GM12864 (cell line): Measurements from ENCODE around the gene MARK3.

Source experiments
- DNase-seq: peaks from one replicate; pipeline ENCODE4 v3.0.0-alpha.2; 2011; ENCODE audit warnings: low read depth
- H3K4me3 ChIP-seq: 2 replicates; pipeline ENCODE4 v1.5.1; 2011; ENCODE audit warnings: mild to moderate bottlenecking, low read depth, low read length, control low read depth
- TF ChIP-seq, protein P1 (sequence below): IDR thresholded peaks from 2 replicates; pipeline ENCODE4 v1.5.1; 2011; ENCODE audit warnings: low read depth, mild to moderate bottlenecking, moderate library complexity, low read length, control low read depth, inconsistent platforms; ENCODE audit errors: missing control alignments

The MARK3 gene

DNA sequence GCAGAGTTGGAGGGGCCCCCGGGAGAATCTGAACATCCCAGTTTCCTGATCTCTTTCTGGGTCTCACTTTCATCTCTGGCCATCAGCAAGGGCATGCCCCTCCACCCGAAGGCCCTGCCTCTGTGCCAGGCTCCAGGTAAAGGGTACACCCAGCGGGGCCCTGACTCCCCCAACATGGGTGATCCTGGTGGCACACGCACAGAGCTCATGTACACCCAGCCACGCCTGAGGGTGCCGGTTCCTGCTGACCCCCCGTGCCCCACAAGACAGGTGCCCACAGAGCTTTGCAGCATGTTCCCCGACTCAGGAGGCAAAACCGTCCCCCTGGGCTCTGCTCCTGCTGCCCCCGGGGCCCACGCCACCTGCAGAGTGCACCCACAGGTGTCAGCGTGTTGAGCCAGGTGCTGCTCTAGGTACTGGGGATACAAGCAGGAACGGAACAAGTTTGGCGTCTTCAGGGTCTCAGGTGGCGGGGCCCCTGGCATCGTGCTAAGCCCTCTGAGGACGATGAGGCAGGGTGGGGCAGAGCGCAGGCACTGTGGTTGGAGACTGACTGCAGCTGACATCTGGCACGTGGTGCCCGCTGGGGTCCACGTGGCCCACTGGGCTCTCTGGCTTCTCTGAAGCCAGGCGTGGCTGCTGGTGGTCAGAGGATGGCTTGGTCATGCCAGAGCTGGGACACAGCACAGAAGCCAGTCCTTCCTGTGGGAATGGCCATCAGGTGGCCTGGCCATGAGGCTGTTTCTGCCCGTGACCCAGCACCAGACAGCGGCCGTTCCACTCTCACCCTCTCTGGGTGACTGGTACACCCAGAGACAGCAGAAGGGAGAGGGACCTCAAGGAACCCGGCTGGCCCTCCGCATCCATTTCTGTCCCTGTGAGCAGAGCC lies 163.5 kb downstream of the MARK3 start:
- TF ChIP-seq, protein P1, sequence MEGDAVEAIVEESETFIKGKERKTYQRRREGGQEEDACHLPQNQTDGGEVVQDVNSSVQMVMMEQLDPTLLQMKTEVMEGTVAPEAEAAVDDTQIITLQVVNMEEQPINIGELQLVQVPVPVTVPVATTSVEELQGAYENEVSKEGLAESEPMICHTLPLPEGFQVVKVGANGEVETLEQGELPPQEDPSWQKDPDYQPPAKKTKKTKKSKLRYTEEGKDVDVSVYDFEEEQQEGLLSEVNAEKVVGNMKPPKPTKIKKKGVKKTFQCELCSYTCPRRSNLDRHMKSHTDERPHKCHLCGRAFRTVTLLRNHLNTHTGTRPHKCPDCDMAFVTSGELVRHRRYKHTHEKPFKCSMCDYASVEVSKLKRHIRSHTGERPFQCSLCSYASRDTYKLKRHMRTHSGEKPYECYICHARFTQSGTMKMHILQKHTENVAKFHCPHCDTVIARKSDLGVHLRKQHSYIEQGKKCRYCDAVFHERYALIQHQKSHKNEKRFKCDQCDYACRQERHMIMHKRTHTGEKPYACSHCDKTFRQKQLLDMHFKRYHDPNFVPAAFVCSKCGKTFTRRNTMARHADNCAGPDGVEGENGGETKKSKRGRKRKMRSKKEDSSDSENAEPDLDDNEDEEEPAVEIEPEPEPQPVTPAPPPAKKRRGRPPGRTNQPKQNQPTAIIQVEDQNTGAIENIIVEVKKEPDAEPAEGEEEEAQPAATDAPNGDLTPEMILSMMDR: no peak
- H3K4me3 ChIP-seq: no peak overlapping the region
- no peak for DNase-seq

DNA sequence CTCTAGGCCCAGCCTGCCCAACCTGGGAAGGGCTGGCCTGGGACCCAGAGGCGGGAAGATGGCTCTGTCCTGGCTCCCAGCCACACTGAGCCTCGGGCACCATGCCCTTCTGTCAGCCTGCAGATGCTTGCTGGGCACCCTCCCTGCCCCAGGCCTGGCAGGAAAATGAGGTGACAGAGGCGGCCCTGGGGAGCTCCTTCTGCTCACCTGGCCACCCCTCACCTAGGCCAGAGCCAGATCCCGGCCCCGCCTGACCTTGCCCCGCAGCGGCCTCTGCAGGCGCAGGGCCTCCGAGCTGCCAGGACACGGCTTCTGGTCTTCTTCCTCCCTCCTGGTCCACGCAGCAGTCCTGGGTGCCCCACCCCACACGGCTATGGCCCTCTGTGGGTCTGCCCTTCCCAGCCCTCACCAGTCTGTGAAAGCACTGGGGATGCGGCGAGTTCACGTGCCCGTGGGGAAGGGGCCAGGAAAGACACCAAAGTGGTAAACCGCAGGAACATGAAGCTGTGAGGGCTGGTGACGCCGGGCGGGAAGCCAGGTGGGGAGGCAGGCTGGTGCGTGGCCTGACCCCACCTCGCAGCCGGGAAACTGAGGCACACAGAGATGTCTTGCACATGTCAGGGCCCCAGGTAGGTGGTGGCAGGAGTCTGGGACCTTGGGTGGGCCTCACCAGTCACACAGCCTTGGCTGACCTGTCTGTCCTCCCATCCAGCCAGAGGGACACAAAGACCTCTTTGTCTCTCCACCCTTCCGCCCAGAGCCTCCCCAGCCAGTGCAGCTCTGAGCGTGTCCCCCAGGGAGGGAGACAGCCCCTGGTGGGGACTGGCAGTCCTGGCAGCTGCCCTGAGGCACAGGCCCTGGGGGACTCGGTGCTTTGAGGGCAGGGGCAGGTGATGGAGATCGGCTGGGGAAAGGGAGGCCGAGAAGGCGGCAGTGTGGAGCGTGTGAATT lies 164.4 kb downstream of the MARK3 start:
- H3K4me3 ChIP-seq: no peak overlapping the region
- no peak for DNase-seq
- TF ChIP-seq, protein P1: no peak

DNA sequence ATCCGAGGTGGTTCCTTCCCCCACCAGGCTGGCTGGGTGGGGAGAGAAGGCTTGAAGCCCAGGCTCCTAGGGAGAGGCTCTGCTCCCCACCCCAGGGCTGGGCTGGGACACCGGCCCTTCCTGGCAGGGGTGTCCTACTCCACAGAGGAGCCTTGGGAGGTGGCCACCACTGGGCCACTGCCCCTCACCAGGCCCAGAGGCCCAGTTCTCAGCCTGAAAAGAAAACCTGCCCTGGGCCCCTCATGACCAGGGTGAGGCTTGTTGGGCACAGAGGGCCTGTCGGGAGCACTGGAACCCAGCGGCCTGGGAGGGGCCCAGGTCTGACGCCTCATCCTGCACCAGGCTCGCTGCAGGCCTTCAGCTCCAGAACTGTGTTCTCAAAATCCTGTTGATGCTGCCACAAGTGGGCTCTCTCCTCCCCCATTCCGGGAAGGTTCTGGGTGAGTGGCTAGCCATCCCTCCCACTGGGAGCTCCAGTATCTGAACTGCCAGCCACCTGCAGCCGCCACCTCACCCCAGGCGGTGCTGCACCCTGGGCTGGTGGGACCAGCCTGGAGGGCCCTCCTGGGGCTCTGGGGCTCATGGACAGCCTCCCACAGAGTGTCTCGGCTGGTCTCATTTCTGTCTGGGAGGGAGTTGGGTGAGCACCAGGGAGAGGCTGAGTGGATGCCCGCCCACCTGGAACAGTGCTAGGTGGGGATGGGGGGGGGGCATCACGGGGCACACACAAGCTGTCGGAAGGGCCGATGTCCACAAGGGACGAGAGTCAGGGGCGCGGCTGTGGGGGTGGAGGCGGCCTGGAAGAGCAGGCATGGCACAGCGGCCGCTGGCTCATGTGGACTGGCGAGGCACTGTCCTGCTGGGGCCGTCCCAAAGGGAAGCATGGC lies 165.5 kb downstream of the MARK3 start:
- no peak overlapping the region for H3K4me3 ChIP-seq
- no peak for DNase-seq
- TF ChIP-seq, protein P1: no peak

DNA sequence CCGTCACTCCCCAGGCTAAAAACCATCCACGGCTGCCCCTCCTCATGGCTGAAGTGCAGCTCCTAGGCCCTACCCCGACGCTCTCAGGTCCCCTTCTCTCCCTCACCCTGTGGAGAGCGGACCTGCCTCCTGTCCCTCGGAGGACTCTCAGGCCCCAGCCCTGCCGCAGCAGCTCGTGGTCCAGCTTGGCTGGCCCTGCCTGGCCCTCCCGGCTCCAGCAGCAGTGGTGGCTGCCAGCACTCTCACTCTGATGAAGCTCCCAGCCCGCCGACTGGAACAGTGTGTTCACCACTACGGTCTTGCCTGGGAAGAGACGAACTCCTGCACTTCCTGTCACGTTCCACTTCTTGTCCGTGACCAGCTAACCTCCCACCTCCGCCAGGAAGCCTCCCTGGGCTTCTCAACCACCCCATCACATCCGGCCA lies 166.1 kb downstream of the MARK3 start:
- no peak for DNase-seq
- H3K4me3 ChIP-seq: no peak overlapping the region
- TF ChIP-seq, protein P1: no peak

DNA sequence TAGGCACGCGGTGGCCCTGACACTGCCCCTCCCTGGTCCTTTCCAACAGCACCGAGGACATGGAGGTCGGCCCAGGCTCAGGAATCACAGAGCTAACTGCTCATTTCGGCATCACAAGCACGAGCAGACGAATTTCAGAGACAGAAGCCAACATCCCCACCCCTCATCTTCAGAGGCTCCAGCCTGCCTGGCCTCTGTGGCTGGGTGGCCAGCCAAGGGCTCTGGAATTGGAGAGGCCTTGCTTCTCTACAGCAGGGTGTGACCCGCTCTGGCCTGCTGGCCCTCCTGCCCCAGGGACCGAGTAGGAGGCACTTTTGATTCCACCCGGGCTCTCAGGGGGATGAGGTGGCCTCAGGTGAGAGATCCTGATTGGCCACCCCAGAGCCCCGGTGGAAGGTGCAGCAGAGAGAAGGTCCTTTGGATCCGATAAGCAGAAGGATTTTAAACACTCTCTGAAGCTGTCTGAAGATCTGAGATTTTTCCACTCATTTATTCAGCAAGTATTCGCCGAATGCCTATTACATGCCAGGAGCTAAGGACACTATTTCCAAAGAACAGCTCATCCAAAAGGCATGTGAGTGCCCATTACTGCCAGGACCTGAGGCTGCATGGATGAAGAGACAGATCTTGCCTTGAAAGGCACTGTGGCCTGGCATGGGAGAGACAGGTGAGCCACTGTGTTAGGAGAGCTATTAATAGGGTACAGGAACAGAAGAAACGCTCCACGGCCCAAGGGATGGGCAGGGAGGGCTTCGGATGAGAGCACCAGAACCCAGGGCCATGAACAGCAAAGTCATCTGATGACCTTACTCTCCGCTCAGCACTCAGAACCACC lies 167.0 kb downstream of the MARK3 start:
- no peak for DNase-seq
- no peak overlapping the region for H3K4me3 ChIP-seq
- TF ChIP-seq, protein P1: no peak
